ENCODE measurements around the gene CACHD1.

- TF ChIP-seq POLR2A (IDR thresholded peaks at IDR 0.05) (no peak), CTCF (IDR thresholded peaks at IDR 0.05) (no peak)
These were observed 199.3 kb downstream of the CACHD1 start for GRCh38 chr1:64669098-64669675.

Data from body of pancreas (tissue), 4 donors.